ENCODE results near the gene FAP. TPM values are rescaled to one million over a fixed set of nuclear protein-coding genes. Genes with fewer than 3 reads are reported as not detected.

FAP gene, protein sequence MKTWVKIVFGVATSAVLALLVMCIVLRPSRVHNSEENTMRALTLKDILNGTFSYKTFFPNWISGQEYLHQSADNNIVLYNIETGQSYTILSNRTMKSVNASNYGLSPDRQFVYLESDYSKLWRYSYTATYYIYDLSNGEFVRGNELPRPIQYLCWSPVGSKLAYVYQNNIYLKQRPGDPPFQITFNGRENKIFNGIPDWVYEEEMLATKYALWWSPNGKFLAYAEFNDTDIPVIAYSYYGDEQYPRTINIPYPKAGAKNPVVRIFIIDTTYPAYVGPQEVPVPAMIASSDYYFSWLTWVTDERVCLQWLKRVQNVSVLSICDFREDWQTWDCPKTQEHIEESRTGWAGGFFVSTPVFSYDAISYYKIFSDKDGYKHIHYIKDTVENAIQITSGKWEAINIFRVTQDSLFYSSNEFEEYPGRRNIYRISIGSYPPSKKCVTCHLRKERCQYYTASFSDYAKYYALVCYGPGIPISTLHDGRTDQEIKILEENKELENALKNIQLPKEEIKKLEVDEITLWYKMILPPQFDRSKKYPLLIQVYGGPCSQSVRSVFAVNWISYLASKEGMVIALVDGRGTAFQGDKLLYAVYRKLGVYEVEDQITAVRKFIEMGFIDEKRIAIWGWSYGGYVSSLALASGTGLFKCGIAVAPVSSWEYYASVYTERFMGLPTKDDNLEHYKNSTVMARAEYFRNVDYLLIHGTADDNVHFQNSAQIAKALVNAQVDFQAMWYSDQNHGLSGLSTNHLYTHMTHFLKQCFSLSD
- 135 and 263 TPM in 2 replicates for polyA plus RNA-seq (2011; rRNA removed)
- 80.1 and 88.5 TPM in 2 replicates for polyA minus RNA-seq (2011; rRNA and poly(A)+ RNA removed)

DNA sequence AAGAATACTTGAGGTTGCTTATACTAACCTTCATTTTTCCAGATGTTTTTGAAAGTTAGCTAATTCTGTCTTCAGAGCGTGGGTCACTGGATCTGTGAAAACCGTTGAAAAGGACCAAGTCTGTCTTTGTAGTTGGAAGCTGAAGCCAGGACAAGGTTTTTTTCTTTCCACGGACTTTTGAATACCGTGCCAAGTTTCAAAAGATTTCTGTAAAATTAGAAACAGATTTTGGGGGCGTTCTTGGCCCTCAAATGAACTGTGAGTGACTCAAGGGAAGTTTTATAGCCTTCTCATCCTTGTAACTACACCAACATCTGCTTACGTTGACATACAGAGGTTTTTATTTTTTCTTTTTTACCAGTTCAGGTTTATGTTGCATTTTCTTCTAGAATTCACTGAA lies at the start of gene FAP:
TSS of gene FAP (minus strand) at position 152 of the 400 bp plus-strand sequence. CDS start at position 34, 118 bp downstream.
- ChIA-PET CTCF (interaction anchor here (0.7 to 4.3 kb wide), 3 partner anchors 22 to 126 kb away, joined by 3 to 40 read pairs (median 14); no protein-coding TSS in a partner anchor), POLR2A (no interaction called here)
- DNase-seq (ENCODE audit: low read depth): peak; percentile 91
- H3K27me3 ChIP-seq (ENCODE audit: control insufficient read depth, insufficient read depth, low read length): no peaks in the 10 kb centered on the region
- H3K4me3 ChIP-seq (ENCODE audit: low read depth, low read length): peak within 1 kb of the TSS; percentile 51
- H3K36me3 ChIP-seq (ENCODE audit: control insufficient read depth, insufficient read depth, low read length): 0 out of 2 replicates have a peak, but pooled peaks cover 2% of the 10 kb centered on the region
- no peak for TF ChIP-seq CTCF (IDR thresholded peaks at IDR 0.05; ENCODE audit: insufficient read depth, low read depth, low read length)

DNA sequence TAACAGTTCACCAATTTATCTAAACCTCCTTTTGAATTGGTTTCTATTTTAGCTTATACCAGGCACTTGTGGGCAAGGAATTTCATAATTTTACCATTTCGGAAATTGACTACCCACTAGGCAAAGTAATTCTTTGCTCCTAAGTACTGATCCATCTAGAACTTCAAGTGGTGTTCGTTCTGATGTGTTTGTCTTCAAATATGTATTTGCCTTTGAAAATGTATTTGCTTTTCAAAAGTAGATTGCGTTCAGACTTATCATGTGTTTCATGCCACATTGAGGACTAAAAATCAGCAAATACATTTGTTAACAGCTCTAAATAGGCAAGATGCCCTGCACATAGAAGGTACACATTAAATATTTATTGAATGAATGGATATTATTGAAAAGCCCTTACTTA lies 48.5 kb upstream of the FAP start:
- H3K4me3 ChIP-seq (ENCODE audit: low read depth, low read length): no peak overlapping the region
- TF ChIP-seq CTCF (IDR thresholded peaks at IDR 0.05; ENCODE audit: insufficient read depth, low read depth, low read length): no peak
- no peaks in the 10 kb centered on the region for H3K36me3 ChIP-seq (ENCODE audit: control insufficient read depth, insufficient read depth, low read length)
- ChIA-PET POLR2A (no interaction called here), CTCF (interaction anchor here (0.9 to 3.8 kb wide), 4 partner anchors 12 to 138 kb away, joined by 3 to 20 read pairs (median 6); no protein-coding TSS in a partner anchor)
- H3K27me3 ChIP-seq (ENCODE audit: control insufficient read depth, insufficient read depth, low read length): no peaks in the 10 kb centered on the region
- no peak for DNase-seq (ENCODE audit: low read depth)

- POLR2A ChIA-PET: no interaction called here
- no peak overlapping the region for H3K4me3 ChIP-seq (ENCODE audit: low read depth, low read length)
- TF ChIP-seq CTCF (IDR thresholded peaks at IDR 0.05; ENCODE audit: insufficient read depth, low read depth, low read length): no peak
- CTCF ChIA-PET: interaction anchor here (1.3 to 2.0 kb wide), 4 partner anchors 12 to 62 kb away, joined by 3 to 7 read pairs (median 4); no protein-coding TSS in a partner anchor
- DNase-seq (ENCODE audit: low read depth): no peak
- H3K36me3 ChIP-seq (ENCODE audit: control insufficient read depth, insufficient read depth, low read length): no peaks in the 10 kb centered on the region
- no peaks in the 10 kb centered on the region for H3K27me3 ChIP-seq (ENCODE audit: control insufficient read depth, insufficient read depth, low read length)
Measured at GRCh38 chr2:162282765-162283425, 39.6 kb upstream of the FAP start.

DNA sequence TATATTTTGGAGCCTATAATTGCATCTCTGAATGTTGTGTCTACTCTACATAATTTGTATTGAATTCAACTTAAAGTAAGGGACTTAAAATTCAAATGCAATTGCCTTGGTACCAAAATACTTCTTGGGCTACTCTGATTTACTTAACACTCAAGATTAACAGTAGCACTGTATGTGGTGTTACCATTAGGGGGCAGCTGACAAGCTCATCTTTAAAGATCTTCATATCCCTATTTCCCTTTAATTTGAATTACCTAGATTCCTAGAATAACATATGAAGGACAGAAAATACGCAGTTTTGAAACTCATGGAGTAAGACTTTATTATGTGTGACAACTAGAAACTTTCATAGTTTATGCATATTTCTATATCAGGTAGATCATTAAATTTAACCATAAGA lies 37.4 kb upstream of the FAP start:
- ChIA-PET POLR2A (no interaction called here), CTCF (interaction anchor here (0.8 to 1.5 kb wide), 3 partner anchors 8 to 17 kb away, joined by 3 read pairs; no protein-coding TSS in a partner anchor)
- Histone ChIP-seq H3K36me3 (ENCODE audit: control insufficient read depth, insufficient read depth, low read length) (no peaks in the 10 kb centered on the region), H3K27me3 (ENCODE audit: control insufficient read depth, insufficient read depth, low read length) (no peaks in the 10 kb centered on the region), H3K4me3 (ENCODE audit: low read depth, low read length) (no peak overlapping the region)
- TF ChIP-seq CTCF (IDR thresholded peaks at IDR 0.05; ENCODE audit: insufficient read depth, low read depth, low read length): no peak
- DNase-seq (ENCODE audit: low read depth): no peak
